Measurements from ENCODE around the gene ZNF80.
"Not testable (repeated sequence)": the region's sequence is repeated elsewhere in the genome, so short reads cannot be mapped to it uniquely, and the experiment has no call there.

ZNF80 gene

DNA sequence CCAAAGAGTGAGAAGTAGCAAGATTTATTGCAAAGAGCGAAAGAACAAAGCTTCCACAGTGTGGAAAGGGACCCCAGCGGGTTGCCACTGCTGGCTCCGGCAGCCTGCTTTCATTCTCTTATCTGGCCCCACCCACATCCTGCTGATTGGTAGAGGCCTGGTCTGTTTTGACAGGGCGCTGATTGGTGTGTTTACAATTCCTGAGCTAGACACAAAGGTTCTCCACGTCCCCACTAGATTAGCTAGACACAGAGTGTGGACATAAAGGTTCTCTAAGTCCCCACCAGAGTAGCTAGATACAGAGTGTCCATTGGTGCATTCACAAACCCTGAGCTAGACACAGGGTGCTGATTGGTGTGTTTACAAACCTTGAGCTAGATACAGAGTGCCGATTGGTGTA is at the start of gene ZNF80:
Gene ZNF80 (minus strand): TSS at position 101 of the 400 bp plus-strand sequence. CDS start 504 bp downstream, outside the sequence.
- DNase-seq = not testable (repeated sequence)

DNA sequence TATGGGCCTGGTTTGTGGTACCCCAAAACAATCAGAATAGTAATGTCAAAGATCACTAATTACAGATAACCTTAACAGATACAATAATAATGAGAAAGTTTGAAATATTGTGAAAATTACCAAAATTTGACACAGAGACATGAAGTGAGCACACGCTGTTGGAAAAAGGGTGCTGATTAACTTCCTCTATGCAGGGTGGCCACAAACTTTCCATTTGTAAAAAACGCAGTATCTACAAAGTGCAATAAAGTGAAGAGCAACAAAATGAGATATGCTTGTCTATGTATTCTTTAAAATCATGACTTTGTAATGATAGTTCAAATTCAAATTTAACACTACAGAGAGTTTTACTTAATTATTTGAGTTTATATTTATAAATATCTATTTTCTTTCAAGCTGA is 48.9 kb upstream of the ZNF80 start:
- no peak for DNase-seq

DNA sequence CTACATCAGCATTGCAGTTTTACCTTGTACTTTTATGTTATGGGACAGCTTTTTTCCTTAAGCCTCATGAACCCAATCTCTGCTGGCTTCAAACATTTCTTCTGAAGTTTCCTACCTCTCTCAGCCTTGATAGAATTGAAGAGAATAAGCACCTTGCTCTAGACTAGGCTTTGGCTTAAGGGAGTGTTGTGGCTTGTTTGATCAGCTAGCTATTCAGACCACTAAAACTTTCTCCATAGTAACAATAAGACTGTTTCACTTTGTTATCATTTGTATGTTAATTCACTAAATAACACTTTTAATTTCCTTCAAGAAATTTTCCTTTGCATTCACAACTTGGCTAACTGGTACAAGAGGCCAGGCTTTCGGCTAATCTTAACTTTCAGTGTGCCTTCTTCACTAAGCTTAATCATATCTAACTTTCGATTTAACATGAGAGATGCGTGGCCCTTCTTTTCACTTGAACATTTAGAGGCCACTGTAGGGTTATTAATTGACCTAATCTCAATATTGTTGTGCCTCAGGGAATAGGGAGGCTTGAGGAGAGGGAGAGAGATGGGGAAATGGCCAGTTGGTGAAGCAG is 48.4 kb upstream of the ZNF80 start:
- peak; percentile 59 for DNase-seq

DNA sequence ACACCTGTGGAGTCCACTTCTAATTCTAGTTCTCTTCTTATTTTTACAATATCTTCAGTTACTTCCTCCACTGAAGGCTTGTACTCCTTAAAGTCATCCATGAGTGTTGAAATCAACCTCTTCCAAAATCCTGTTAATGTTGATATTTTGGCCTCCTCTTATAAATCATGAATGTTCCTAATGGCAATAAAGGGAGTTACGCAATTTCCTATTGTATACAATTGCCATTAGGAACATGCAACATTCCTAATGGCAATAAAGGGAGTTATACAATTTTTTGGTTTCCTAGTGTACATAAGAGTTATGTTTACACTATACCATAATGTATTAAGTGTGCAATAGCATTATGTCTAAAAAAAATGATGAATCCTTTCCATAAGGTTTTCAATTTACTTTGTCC is 47.3 kb upstream of the ZNF80 start:
- no peak for DNase-seq

DNA sequence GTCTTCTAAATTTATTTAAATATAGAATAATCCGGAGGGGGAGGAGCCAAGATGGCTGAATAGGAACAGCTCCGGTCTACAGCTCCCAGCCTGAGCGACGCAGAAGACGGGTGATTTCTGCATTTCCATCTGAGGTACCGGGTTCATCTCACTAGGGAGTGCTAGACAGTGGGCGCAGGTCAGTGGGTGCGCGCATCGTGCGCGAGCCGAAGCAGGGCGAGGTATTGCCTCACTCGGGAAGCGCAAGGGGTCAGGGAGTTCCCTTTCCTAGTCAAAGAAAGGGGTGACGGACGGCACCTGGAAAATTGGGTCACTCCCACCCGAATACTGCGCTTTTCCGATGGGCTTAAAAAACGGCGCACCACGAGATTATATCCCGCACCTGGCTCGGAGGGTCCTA is 39.5 kb upstream of the ZNF80 start:
- DNase-seq = not testable (repeated sequence)

DNA sequence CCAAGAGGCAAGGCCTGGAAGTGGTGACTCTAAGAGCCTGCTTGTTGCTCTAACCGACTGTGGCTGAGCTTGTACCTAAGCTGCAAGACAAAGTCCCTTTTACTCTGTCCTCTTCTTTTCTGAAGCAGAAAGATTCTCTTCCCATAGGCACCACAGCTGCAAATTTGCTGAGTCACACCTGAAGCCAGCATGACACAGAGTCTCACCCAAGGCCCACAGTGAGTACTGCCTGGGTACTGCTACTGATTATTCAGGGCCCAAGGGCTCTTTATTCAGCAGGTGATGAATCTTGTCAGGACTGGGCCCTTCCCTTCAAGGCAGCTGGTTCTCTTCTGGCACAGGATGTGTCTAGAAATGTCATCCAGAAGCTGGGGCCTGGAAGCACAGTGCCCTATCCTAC is 37.6 kb upstream of the ZNF80 start:
- no peak for DNase-seq

DNA sequence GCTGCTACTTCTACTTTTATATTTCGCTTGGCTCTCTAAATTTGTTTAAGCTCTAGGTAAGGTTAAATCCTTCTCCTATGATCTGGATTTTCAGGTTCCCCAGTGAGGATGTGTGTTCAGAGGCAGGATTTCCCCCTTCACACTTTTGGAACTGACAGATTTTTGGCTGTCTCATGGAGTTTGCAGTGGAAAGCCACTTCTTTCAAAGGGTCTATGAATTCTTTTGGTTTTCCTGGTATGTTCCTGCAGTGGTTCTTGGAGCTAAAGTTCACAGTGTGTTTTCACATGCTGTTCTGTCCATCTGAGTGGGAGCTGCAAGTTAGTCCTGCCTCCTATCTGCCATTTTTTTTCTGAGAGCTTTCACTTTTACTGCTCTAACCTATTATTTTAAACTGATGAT is 34.9 kb upstream of the ZNF80 start:
- DNase-seq = no peak

DNA sequence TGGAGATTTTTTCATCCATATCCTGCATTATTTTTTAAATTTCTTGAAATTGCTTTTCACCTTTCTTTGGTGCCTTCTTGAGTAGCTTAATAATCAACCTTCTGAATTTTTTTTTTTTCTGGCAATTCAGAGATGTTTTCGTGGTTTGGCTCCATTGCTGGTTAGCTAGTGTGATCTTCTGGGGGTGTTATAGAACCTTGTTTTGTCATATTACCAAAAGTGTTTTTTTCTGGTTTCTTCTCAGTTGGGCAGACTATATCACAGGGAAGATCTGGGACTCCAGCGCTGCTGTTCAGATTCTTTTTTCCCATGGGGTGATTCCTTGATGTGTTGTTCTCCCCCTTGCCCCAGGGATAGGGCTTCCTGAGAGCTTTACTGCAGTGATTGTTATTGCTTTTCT is 32.6 kb upstream of the ZNF80 start:
- no peak for DNase-seq

DNA sequence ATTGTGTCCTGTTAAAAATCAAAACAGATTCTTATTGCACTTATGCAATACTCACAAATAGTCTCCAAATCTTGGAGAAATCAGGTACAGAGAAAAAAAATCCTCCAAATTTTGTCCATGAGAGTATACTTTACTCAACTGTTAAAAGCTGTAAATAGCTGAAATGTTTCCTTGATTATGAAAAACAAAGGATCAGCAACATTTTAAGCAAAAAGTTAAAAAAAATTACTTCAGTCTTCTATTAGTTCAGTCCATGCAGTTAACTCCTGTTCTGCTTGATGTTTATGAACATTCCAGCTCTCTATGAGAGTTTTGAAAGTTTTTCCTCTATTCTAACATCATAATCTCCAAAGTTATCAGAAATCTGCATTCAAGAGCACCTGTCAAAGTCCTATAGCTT is 22.8 kb upstream of the ZNF80 start:
- DNase-seq = no peak

DNA sequence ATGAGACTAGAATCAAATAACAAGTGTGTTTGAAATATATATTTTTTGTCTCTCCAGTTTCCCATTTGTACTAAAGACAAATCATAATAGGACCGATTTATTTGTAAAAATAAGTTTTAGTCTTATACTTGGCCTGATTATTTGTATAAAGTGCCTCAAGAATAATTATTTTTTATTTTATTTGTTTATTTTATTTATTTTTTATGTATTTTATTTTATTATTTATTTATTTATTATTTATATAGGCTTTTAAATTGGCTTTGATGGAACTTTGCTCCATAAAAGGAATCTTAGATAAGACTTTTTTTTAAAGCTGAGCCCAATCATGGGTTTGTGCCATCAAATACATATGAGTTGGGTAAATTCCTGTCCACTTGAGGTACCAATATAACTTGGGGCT is 22.2 kb upstream of the ZNF80 start:
- DNase-seq = no peak

DNA sequence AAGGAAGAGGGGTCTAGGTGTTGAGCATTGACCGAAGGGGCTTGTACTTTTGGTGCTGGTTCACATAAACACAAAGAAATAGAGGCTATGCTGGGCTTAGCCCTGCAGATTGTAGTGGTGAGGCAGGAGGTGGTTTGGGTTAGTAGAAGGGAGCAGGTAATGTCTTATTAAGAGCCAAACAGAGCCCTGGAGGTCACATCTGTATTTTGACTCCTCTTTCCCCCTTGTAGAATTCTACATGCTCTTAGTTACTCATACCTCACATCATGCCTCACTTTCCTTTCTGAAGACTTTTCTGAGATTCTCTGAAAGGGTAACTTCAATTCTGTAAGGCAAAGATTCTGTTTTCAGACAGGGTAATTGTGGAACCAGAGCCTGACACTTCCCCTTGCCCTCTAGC is 16.1 kb upstream of the ZNF80 start:
- no peak for DNase-seq

DNA sequence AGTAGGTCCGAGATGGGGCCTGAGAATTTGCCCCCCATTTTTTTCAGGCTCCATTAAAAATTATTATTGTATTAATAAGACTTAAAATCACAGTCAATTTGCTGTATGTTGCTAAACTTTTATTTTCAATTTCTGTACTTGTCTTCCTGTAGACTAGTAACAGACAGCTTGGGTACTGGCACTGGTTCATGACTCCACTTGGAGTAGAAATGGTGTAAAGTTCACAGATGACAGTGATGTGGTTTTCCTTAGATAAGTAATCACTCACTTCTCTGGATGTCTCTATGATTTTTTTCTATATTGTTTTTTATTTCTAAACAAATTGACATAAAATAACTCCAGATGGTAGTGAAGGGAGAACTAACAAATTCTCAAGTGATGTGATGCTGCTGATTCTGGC is 15.6 kb upstream of the ZNF80 start:
- no peak for DNase-seq

DNA sequence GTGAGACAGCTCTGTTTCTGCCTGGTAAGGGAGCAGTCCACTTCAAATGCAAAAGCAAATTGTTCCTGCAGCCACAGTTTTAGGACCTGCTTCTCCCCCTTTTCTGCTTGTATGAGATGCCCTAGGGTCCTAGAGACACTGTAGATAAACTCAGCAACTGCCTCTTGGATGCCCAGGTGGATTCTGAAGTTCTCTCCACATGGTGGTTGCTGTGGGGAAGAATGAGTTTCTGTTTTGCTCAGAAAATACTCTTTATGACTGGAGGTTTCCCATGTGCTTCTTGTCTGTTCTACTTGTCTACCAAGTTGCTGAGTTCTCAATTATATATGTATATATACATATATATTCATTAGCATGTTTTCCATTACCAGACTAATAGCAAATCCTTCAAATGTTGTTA is 5.6 kb upstream of the ZNF80 start:
- DNase-seq = no peak

DNA sequence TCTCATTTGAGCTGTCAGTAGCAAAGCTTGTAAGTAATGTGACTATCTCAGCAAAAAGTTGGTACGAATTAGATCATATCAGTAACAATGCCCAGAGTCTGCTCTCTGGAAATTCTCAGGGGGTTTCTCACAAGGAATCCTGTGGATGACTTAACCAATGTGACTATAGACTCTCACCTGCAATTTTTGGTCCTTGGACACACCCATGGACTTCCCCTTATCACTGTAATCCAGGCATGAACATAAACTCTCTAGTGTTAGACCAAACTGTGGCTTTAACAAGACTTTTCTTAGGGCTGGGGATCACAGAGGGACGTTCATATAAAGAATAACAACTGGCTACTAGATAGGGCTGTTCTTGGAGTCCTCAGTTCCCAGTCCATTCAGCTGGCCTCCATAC is 3.9 kb upstream of the ZNF80 start:
- no peak for DNase-seq

DNA sequence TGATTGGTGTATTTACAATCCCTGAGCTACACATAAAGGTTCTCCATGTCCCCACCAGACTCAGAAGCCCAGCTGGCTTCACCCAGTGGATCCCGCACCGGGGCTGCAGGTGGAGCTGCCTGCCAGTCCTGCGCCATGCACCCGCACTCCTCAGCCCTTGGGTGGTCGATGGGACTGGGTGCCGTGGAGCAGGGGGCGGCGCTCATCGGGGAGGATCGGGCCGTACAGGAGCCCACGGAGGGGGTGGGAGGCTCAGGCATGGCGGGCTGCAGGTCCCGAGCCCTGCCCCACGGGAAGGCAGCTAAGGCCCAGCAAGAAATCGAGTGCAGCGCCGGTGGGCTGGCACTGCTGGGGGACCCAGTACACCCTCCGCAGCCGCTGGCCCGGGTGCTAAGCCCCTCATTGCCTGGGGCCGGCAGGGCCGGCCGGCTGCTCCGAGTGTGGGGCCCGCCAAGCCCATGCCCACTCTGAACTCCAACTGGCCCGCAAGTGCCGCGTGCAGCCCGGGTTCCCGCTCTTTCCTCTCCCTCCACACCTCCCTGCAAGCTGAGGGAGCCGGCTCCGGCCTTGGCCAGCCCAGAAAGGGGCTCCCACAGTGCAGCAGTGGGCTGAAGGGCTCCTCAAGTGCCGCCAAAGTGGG is 888 bp upstream of the ZNF80 start:
- DNase-seq = not testable (repeated sequence)

DNA sequence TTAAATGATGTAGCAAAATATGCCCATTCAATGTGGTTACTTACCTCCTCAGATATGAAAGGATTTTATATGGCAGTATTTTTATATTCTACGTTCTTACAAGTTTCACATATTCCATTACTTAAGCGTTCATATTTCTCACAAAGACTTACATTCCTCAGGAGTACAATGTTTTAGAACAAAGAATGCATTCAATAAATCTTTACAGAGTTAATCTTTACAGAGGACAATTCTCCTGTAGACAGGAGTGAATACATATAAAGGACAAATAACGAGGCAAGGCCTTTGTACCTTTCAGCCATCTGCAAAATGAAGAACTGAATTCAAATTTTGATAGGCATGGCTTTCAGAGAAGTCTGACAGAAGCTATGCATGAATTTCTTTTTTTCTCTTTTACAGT is 1.9 kb downstream of the ZNF80 start:
- DNase-seq = no peak

DNA sequence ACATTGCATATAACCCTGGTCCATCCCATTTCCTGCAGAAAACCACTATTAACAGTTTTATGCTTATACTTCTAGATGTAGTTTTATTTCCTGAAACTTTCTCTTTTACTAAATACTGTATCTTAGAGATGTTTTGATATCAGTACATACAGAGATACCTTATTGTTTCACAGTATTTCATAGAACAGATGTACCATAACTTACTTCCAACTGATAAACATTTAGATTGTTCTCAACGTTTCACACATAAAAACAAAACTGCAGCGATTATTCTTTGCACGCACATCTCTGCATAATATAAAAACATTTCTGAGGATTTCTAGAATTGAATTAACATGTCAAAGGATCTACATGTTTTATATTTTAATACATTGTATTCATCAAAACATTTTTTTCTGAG is 2.6 kb downstream of the ZNF80 start:
- DNase-seq = no peak

DNA sequence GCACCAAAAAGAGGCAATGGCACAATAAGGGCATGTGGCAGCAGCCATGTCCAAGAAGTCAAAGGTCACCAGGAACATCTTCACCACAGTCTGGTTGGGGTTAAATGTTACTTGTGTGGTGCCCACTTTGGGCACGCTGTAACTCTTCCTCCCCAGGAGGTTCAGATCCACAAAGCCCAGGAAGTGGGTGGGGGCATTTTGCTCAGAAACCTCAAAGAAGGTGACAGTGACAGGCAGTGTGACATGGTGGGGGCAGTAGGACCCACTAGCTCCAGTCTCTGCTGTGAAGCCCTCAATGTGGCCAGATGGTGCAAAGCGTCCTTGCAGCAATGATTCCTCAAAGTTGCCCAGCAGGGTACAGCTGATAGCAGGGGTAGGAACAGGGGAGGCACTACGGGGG is 5.8 kb downstream of the ZNF80 start:
- peak; percentile 69 for DNase-seq

DNA sequence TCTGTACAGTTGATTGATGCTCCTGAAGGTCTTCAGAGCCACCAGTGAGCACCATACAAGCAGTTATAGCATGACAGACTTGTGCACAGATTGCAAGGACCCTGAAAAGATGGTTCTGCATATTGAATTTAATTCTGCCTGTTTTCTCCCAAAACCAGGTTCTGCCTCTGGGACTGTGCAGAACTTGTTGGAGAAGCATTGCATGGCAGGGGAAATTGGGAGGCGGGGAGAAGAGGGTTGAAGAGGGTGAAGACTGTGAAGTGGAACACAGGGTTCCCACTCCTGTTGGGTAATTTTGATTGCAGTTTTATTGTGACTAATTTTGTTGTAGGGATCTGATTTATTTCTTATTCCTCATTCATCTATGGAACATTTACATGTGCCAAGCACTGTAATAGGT is 10.3 kb downstream of the ZNF80 start:
- no peak for DNase-seq

DNA sequence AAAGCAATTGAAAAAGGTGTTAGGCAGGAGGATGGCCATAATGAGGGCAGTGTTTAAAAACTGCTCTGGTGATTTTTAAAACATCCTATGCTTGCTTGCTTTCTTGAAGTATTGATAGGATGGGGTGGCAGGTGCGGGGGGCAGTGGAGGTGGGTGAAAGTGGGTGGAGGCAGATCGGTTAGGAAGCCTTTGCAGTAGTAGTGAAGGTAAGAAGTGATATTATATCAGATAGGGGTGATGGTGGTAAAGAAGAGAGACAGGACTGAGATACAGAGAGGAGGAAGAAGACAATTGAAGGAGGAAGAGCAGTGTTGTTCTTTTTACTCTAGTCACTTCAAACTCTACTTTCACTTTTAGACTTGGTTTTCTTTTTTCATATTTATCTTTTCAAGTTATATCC is 11.1 kb downstream of the ZNF80 start:
- no peak for DNase-seq

DNA sequence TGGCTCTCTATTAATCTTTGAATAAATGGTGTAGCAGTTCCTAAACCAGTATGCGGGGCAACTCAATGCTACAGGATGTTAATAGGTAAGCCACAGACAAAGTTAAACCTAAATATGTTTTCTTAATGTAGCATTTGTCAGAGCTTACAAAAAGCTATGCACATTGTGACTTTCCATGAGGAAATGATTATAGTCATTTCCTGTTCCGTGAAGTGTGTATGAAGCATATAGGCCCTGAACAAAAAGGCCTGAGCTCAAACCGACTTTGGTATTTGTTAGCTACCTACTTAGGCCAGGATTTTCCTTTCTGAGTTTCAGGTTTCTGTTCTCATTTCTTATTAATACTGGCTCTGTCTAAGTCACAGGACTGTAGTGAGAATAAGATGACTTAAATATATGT is 14.2 kb downstream of the ZNF80 start:
- DNase-seq = peak; percentile 60

DNA sequence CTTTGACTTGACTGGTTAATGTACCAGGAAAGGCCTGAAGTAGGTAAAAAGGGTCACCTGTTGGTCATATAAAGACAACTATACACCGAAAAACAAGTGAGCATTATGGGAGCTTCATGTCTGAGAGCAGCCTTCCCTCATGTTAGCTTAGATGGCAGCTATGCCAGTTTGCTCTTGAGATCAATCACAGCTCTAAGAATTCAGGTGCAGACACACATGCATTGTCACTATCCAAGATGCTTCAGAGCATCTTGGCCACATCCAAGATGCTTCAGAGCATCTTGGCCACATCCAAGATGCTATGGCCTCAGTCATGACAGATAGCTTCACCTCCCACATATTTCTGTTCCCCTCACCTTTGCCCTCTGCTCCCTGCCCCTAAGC is 15.5 kb downstream of the ZNF80 start:
- no peak for DNase-seq

DNA sequence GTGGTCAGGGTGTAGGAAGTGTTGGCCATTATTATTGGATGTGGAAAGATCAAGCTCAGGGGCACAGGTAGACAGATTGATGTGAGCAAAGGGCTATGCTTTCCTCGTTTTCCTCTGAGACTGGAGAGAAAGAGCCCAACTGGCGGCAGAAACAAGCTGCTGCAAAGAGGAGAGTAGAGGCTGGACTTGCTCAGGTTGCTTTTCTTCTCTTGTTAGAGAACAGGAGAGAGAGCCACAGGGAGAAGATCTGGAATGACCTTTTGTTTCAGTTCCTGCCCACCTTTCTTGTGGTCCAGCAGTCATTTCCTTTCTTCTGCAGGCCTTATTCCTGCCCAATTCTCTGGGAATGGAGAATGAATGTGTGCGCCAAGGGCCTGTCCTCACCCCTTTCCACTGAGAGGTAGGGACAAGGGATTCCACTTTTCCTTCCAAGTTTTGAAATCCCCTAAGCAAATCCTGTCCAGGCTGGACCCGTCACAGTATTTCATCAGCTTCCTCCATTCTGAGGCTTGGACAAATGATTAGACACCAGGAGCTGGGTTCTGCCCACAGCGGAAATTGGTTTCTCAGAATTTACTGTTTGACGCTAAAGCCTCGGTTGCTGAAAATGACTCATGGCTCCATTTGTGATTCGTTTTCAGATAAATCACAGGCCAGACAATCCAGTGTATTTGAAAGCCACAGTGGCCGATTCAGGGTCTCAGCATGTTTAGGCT is 16.1 kb downstream of the ZNF80 start:
- peak; percentile 72 for DNase-seq

DNA sequence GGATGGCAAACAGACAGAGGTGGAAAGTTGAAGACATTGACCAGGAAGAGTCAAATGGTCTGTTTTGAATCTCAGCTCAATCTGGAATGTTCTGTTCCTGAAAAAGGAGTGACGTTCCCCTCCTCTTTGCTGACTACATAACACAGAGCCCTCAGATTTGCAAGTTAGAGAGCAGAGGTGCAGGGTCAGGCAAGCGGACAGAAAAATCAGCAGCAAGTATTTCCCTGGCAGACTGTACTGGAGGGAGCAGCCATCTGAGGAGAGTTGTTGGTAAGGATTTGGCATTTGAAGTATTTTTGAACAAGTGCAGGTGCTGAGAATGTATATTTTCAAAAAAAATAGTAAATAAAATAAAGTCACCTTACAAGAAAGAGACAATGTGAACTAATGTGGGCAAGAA is 17.6 kb downstream of the ZNF80 start:
- no peak for DNase-seq
